ENCODE data around the gene ZNF784.

GRCh38 chr19:55668603-55669348, 44.4 kb upstream of the ZNF784 start:
- TF ChIP-seq EP300 (IDR thresholded peaks at IDR 0.05; ENCODE audit: low read depth in 2 of 2, low read length in 2 of 2) (no peak), EP300 (CRISPR knock-in tag; IDR thresholded peaks at IDR 0.05; ENCODE audit: borderline replicate concordance) (no peak), ESRRA (CRISPR knock-in tag; IDR thresholded peaks at IDR 0.05; ENCODE audit: low read depth) (no peak), CTCF (CRISPR knock-in tag; IDR thresholded peaks at IDR 0.05) (no peak), HOXD1 (CRISPR knock-in tag; IDR thresholded peaks at IDR 0.05) (no peak), ZNF333 (CRISPR knock-in tag; IDR thresholded peaks at IDR 0.05; ENCODE audit: borderline replicate concordance) (no peak), ZNF121 (CRISPR knock-in tag; IDR thresholded peaks at IDR 0.05) (no peak), ZNF780A (CRISPR knock-in tag; IDR thresholded peaks at IDR 0.05) (no peak), ZNF460 (CRISPR knock-in tag; IDR thresholded peaks at IDR 0.05; ENCODE audit: borderline replicate concordance) (no peak), ZBTB10 (CRISPR knock-in tag; IDR thresholded peaks at IDR 0.05; ENCODE audit: borderline replicate concordance) (no peak), MED8 (CRISPR knock-in tag; IDR thresholded peaks at IDR 0.05; ENCODE audit: insufficient replicate concordance) (no peak), PRDM15 (CRISPR knock-in tag; IDR thresholded peaks at IDR 0.05) (no peak)

Measured in HepG2 (cell line).